B cell (primary cell): Measurements from ENCODE around the gene MFAP5. TPM values are rescaled to one million over a fixed set of nuclear protein-coding genes. Genes with fewer than 3 reads are reported as not detected.
"Not testable (repeated sequence)": the region's sequence is repeated elsewhere in the genome, so short reads cannot be mapped to it uniquely, and the experiment has no call there.

Experiments used
- ATAC-seq: fragments of 200-7000 bp; cut with Tn5 transposase; one replicate; pipeline ENCODE4 v1.10.0; 2021; ENCODE audit warnings: low read depth, mild to moderate bottlenecking, moderate number of reproducible peaks, moderate library complexity
- CTCF ChIA-PET: fragments of 350-600 bp; sonication (Branson Sonifier 250); formaldehyde crosslinking; loops from one replicate; lab custom pipeline; 2021; ENCODE audit warnings: antibody characterized with exemption, inconsistent platforms; lab: Charles Lee
- POLR2A ChIA-PET: fragments of 350-600 bp; sonication (Branson Sonifier 250); formaldehyde crosslinking; loops from one replicate; lab custom pipeline; 2021; ENCODE audit warnings: antibody characterized with exemption; lab: Charles Lee
- DNase-seq: peaks from one replicate; pipeline ENCODE4 v3.0.0; 2013
- H2AFZ ChIP-seq: 2 replicates; pipeline ENCODE4 v1.6.1; 2012; ENCODE audit warnings: mild to moderate bottlenecking, low read depth, low read length; ENCODE audit not compliant: insufficient read depth, poor library complexity, severe bottlenecking
- H3K27ac ChIP-seq, 2 donors: 1 replicate in 1 of 2; 2 replicates in 1 of 2; pipeline ENCODE4 v1.5.1; 2012 to 2013; ENCODE audit warnings: low read length in 2 of 2, mild to moderate bottlenecking in 2 of 2, moderate library complexity in 1 of 2
- H3K27me3 ChIP-seq, 4 experiments: fragments of 200-600 bp in 1 of 4; sonication (generic) in 1 of 4; replicated peaks in 1 of 4; 1 replicate in 2 of 4; 2 replicates in 2 of 4; pipeline versions ENCODE4 v1.6.1 to v1.7.0; 2013 to 2016; ENCODE audit warnings: low read length in 3 of 4, mild to moderate bottlenecking in 2 of 4, mixed read lengths in 1 of 4, moderate library complexity in 1 of 4; ENCODE audit not compliant: insufficient read depth in 4 of 4, control insufficient read depth in 3 of 4; ENCODE audit errors: control extremely low read depth in 1 of 4
- H3K36me3 ChIP-seq, 2 experiments: replicated peaks in 1 of 2; 1 replicate in 1 of 2; 2 replicates in 1 of 2; pipeline versions ENCODE4 v1.6.1 to v1.7.1; 2013; ENCODE audit warnings: low read length in 1 of 2; ENCODE audit not compliant: insufficient read depth in 2 of 2, control insufficient read depth in 1 of 2; ENCODE audit errors: control extremely low read depth in 1 of 2, extremely low read depth in 1 of 2
- H3K4me1 ChIP-seq, 2 donors: fragments of 200-600 bp in 1 of 2; sonication (generic) in 1 of 2; 1 replicate in 1 of 2; 2 replicates in 1 of 2; pipeline versions ENCODE4 v1.5.1 to v1.6.1; 2013 to 2017; ENCODE audit warnings: low read length in 2 of 2; ENCODE audit not compliant: control insufficient read depth in 2 of 2, insufficient read depth in 2 of 2
- H3K4me2 ChIP-seq: replicated peaks from 2 replicates; pipeline ENCODE3; 2012; ENCODE audit warnings: mild to moderate bottlenecking, low read depth, low read length; ENCODE audit not compliant: poor library complexity, severe bottlenecking
- H3K4me3 ChIP-seq, 5 experiments: fragments of 200-600 bp in 1 of 5; sonication (generic) in 1 of 5; 1 replicate in 3 of 5; 2 replicates in 2 of 5; pipeline versions ENCODE4 v1.5.1 to v1.7.0; 2011 to 2016; ENCODE audit warnings: low read length in 4 of 5, mild to moderate bottlenecking in 4 of 5, low read depth in 2 of 5, control low read depth in 1 of 5, moderate library complexity in 1 of 5; ENCODE audit not compliant: insufficient read depth in 1 of 5; ENCODE audit errors: control extremely low read depth in 1 of 5, extremely low read depth in 1 of 5
- H3K79me2 ChIP-seq: fragments of 200-600 bp; sonication (generic); one replicate; pipeline ENCODE4 v1.6.0; 2016; ENCODE audit warnings: low read length; ENCODE audit not compliant: control insufficient read depth, insufficient read depth
- H3K9ac ChIP-seq: fragments of 200-600 bp; sonication (generic); 2 replicates; pipeline ENCODE4 v1.6.1; 2017; ENCODE audit warnings: mild to moderate bottlenecking, low read length, moderate library complexity
- H3K9me3 ChIP-seq, 3 donors: one replicate each; pipeline versions ENCODE4 v1.6.1 to v1.7.1; 2013; ENCODE audit warnings: low read length in 2 of 3; ENCODE audit not compliant: control insufficient read depth in 2 of 3, insufficient read depth in 1 of 3; ENCODE audit errors: control extremely low read depth in 1 of 3
- H4K20me1 ChIP-seq: 2 replicates; pipeline ENCODE4 v1.6.0; 2012; ENCODE audit warnings: mild to moderate bottlenecking, low read length; ENCODE audit not compliant: insufficient read depth, control insufficient read depth, poor library complexity, severe bottlenecking
- H3K27ac Mint-ChIP-seq: one replicate; pipeline ENCODE4 v1.8.0; 2021; ENCODE audit warnings: mixed read lengths
- H3K27me3 Mint-ChIP-seq: one replicate; pipeline ENCODE4 v1.8.0; 2021; ENCODE audit warnings: mixed read lengths
- H3K4me1 Mint-ChIP-seq: one replicate; pipeline ENCODE4 v1.8.0; 2021; ENCODE audit warnings: mixed read lengths
- H3K4me3 Mint-ChIP-seq: one replicate; pipeline ENCODE4 v1.8.0; 2021; ENCODE audit warnings: mixed read lengths
- H3K9me3 Mint-ChIP-seq: one replicate; pipeline ENCODE4 v1.8.0; 2022; ENCODE audit warnings: mixed read lengths; ENCODE audit not compliant: insufficient read depth
- EZH2 ChIP-seq: IDR thresholded peaks from 2 replicates; pipeline ENCODE4 v1.6.1; 2012; ENCODE audit warnings: borderline replicate concordance, low read depth, mild to moderate bottlenecking, moderate library complexity, low read length; ENCODE audit not compliant: insufficient read depth, poor library complexity, severe bottlenecking
- WGBS: methylation state at CpG from one replicate; pipeline ENCODE4 v1.1.5; 2013; ENCODE audit warnings: missing lambda C conversion rate; ENCODE audit not compliant: insufficient coverage; 5-methylcytosine and 5-hydroxymethylcytosine counted together
- intact Hi-C: fragments of 100-400 bp; cut with micrococcal nuclease; formaldehyde crosslinking; loops from one replicate; pipeline ENCODE4 v1.10.0; 2022
- polyA plus RNA-seq: library from polyadenylated mRNA; depleted of rRNA; stranded (reverse); fragments of >200 nt; gene quantifications from 2 replicates; pipeline ENCODE4 v1.2.3, GENCODE V29; 2012
- total RNA-seq, 2 donors: library from RNA; stranded (reverse); fragments of 120-200 nt in 1 of 2; gene quantifications; 1 replicate in 1 of 2; 2 replicates in 1 of 2; pipeline versions ENCODE4 v1.2.3 to v1.2.4, GENCODE V29; 2013 to 2022
- TF ChIP-seq, protein P1 (sequence below): fragments of 200-600 bp; IDR thresholded peaks from one replicate; pipeline ENCODE4 v1.8.0; 2022; ENCODE audit warnings: antibody characterized with exemption, mild to moderate bottlenecking

Gene MFAP5
- total and polyA plus RNA-seq, 2 donors (not counting 1 experiment from before 2014, with no cell fraction given): 0.31 to 0.94 TPM

DNA sequence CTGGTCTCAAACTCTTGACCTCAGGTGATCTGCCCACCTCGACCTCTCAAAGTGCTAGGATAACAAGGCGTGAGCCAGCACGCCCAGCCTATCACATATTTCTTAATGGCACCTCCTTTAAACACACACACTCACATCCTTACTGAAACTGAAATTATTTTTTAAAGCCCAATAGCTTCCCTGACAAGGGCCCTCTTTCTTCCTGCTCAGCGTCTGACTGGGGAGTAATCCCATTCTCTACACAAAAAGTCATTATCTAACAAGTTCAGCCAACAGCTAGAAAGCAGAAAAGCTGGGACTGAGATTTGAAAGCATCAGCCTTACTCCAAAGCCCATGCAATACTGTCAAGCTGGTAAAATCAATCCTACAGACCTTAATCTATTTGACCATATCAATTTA is 40.0 kb downstream of the MFAP5 start:
- no peaks in the 10 kb centered on the region for H3K27me3 ChIP-seq
- DNase-seq: no peak
- ChIA-PET CTCF (interaction anchor here (0.5 kb wide), 1 partner anchor 78 kb away, joined by 5 read pairs; no protein-coding TSS in a partner anchor), POLR2A (no interaction called here)
- intact Hi-C loops: no loop called here
- H3K9ac ChIP-seq: no peak overlapping the region
- H3K4me3 ChIP-seq: no peak overlapping the region
- no peaks in the 10 kb centered on the region for H3K36me3 ChIP-seq
- no peak for ATAC-seq
- H2AFZ ChIP-seq: no peak overlapping the region
- Mint-ChIP-seq H3K9me3 (no peaks in the 10 kb centered on the region), H3K27me3 (no peaks in the 10 kb centered on the region), H3K4me3 (no peak overlapping the region), H3K4me1 (peaks cover 6% of the 10 kb centered on the region), H3K27ac (no peak overlapping the region)
- H3K79me2 ChIP-seq: no peaks in the 10 kb centered on the region
- 94% methylated on average over 4 of the region's 4 CpGs for WGBS
- peaks cover 0 to 5% of the 10 kb centered on the region in 2 donors for H3K4me1 ChIP-seq
- H3K27ac ChIP-seq: no peak overlapping the region
- no peak overlapping the region for H3K4me2 ChIP-seq
- TF ChIP-seq EZH2: no peak
- TF ChIP-seq, protein P1, sequence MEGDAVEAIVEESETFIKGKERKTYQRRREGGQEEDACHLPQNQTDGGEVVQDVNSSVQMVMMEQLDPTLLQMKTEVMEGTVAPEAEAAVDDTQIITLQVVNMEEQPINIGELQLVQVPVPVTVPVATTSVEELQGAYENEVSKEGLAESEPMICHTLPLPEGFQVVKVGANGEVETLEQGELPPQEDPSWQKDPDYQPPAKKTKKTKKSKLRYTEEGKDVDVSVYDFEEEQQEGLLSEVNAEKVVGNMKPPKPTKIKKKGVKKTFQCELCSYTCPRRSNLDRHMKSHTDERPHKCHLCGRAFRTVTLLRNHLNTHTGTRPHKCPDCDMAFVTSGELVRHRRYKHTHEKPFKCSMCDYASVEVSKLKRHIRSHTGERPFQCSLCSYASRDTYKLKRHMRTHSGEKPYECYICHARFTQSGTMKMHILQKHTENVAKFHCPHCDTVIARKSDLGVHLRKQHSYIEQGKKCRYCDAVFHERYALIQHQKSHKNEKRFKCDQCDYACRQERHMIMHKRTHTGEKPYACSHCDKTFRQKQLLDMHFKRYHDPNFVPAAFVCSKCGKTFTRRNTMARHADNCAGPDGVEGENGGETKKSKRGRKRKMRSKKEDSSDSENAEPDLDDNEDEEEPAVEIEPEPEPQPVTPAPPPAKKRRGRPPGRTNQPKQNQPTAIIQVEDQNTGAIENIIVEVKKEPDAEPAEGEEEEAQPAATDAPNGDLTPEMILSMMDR: no peak
- no peaks in the 10 kb centered on the region for H4K20me1 ChIP-seq
- peaks cover 0 to 10% (median 0%) of the 10 kb centered on the region in 3 donors for H3K9me3 ChIP-seq

- H3K36me3 ChIP-seq: no peaks in the 10 kb centered on the region
- no peaks in the 10 kb centered on the region for H3K27me3 ChIP-seq
- POLR2A ChIA-PET: no interaction called here
- DNase-seq (no peak), ATAC-seq (no peak)
- H3K9ac ChIP-seq: no peak overlapping the region
- no peak overlapping the region for H3K4me2 ChIP-seq
- Mint-ChIP-seq H3K4me1 (peaks cover 22% of the 10 kb centered on the region), H3K9me3 (no peaks in the 10 kb centered on the region), H3K4me3 (no peak overlapping the region), H3K27me3 (no peaks in the 10 kb centered on the region), H3K27ac (no peak overlapping the region)
- no peaks in the 10 kb centered on the region for H3K79me2 ChIP-seq
- peaks cover 5 to 12% of the 10 kb centered on the region in 2 donors for H3K4me1 ChIP-seq
- CTCF ChIA-PET: no interaction called here
- TF ChIP-seq, protein P1: no peak
- no peak for TF ChIP-seq EZH2
- H3K4me3 ChIP-seq: no peak overlapping the region
- intact Hi-C loops: no loop called here
- no peaks in the 10 kb centered on the region for H3K9me3 ChIP-seq
- no peak overlapping the region for H3K27ac ChIP-seq
- WGBS: 97% methylated on average over 5 of the region's 6 CpGs
- H2AFZ ChIP-seq: no peak overlapping the region
- H4K20me1 ChIP-seq: no peaks in the 10 kb centered on the region
These were observed 47.4 kb downstream of the MFAP5 start for GRCh38 chr12:8615206-8615605.

DNA sequence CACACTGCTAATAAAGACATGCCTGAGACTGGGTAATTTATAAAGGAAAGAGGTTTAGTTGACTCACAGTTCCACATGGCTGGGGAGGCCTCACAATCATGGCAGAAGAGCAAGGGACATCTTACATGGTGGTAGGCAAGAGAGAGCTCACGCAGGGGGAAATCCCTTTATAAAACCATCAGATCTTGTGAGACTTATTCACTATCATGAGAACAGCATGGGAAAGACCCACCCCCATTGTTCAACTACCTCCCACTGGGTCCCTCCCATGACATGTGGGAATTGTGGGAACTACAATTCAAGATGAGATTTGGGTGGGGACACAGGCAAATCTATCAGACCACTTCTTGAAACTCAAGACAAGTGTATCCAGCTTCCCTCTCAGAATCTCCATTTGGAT is 48.7 kb downstream of the MFAP5 start:
- H2AFZ ChIP-seq, H3K27ac ChIP-seq, H4K20me1 ChIP-seq, H3K9ac ChIP-seq, POLR2A ChIA-PET, H3K9me3 Mint-ChIP-seq, H3K36me3 ChIP-seq, H3K27me3 ChIP-seq, intact Hi-C loops, H3K27ac Mint-ChIP-seq, H3K27me3 Mint-ChIP-seq, H3K4me3 ChIP-seq, H3K79me2 ChIP-seq, H3K4me3 Mint-ChIP-seq, DNase-seq, H3K4me2 ChIP-seq, H3K9me3 ChIP-seq, CTCF ChIA-PET, ATAC-seq: not testable (repeated sequence)
- H3K4me1 Mint-ChIP-seq: peaks cover 24% of the 10 kb centered on the region
- WGBS: no CpG with 5 or more reads among the region's 1 CpG
- H3K4me1 ChIP-seq: peaks cover 10 to 17% of the 10 kb centered on the region in 2 donors
